Activated T-helper 2 cell treated with anti-CD3 and anti-CD28 coated beads, Interferon-gamma antibody, Interleukin-2, Interleukin-4, amounts not matched to agents 10 μg/mL and 5 μg/mL and 100 μg/mL, durations not matched to agents 14 hours and 24 hours and 36 hours (primary cell): ENCODE results near the gene B3GNT8. TPM values are rescaled to one million over a fixed set of nuclear protein-coding genes. Genes with fewer than 3 reads are reported as not detected.
"Not testable (repeated sequence)": the region's sequence is repeated elsewhere in the genome, so short reads cannot be mapped to it uniquely, and the experiment has no call there.

Source experiments
- DNase-seq: peaks from one replicate; pipeline ENCODE4 v3.0.0; 2021; ENCODE audit warnings: low spot score
- H3K27ac Mint-ChIP-seq: one replicate; pipeline ENCODE4 v1.8.0; 2021; ENCODE audit warnings: mixed read lengths
- H3K27me3 Mint-ChIP-seq: one replicate; pipeline ENCODE4 v1.8.0; 2021; ENCODE audit warnings: low read depth, mixed read lengths
- H3K36me3 Mint-ChIP-seq: one replicate; pipeline ENCODE4 v1.8.0; 2021; ENCODE audit warnings: low read depth, mixed read lengths
- H3K4me1 Mint-ChIP-seq: one replicate; pipeline ENCODE4 v1.8.0; 2021; ENCODE audit warnings: low read depth, mixed read lengths
- H3K4me3 Mint-ChIP-seq: one replicate; pipeline ENCODE4 v1.8.0; 2021; ENCODE audit warnings: low read depth, mild to moderate bottlenecking, moderate library complexity, mixed read lengths
- H3K9me3 Mint-ChIP-seq: one replicate; pipeline ENCODE4 v1.8.0; 2021; ENCODE audit warnings: mixed read lengths
- intact Hi-C: fragments of 100-400 bp; cut with micrococcal nuclease; formaldehyde crosslinking; loops from one replicate; pipeline ENCODE4 v1.15.1; 2023
- total RNA-seq: library from RNA; stranded (reverse); gene quantifications from 2 replicates; pipeline ENCODE4 v1.2.3, GENCODE V29; 2022

B3GNT8 gene
- total RNA-seq, 1 donor from 2014 or later, result 0.96 TPM

DNA sequence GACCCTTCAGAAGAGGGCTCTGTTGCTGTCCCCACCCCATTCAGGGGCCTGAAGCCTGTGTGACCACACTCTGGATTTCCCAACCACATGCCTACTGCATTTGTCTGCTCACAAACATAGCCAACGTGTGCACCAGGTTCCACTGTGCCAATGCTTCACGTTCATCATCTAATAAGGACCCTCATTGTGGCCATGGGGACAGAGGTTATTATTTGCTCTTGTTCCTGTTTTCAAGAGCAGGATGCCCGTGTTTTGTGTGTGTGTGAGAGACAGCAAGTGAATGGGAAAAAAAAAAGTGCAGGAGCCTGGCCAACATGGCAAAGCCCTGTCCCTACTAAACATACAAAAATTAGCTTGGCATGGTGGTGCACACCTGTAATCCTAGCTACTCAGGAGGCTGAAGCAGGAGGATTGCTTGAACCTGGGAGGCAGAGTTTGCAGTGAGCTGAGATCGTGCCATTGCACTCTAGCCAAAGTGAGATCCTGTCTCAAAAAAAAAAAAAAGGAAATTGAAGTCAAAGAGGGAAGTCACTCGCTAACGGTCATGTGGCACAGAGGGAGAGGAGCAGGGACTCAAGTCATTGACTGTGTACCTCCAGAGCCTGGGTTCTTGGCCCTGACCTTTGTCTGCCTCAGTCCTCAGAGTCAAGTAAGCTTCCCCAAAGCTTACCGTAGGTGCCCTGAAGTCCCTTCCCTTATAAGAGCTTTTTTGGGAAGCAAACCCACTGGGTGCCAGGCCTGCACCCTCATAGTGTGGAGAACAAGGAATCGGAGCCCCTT, 6.9 kb downstream of the B3GNT8 start:
- DNase-seq, result no peak
- Mint-ChIP-seq H3K36me3 (peaks cover 38% of the 10 kb centered on the region), H3K4me3 (no peak overlapping the region), H3K4me1 (no peaks in the 10 kb centered on the region), H3K27me3 (no peaks in the 10 kb centered on the region), H3K9me3 (no peaks in the 10 kb centered on the region), H3K27ac (no peak overlapping the region)
- intact Hi-C loops, result no loop called here

DNA sequence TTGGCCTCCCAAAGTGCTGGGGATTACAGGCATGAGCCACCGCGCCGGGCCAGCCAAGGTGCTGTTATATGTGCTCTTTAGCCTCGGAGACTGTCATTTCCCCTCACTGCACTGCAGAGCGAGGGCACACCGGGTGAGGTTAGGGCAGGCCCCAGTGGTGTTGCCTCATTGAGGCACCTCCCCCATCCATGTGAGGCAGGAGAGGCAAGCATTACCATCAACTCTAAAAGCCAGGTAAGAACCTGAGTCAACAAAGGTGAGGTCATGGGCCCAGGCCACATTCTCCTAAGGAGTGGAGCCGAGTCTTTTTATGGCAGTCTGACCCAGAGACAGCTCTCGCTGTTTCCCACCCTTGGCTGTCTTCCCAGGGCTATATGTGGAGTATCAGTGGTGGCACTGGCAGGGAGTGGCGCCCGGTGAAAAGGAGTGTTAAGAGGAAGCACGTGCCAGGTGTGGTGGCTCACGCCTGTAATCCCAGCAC, 10.9 kb downstream of the B3GNT8 start:
- Mint-ChIP-seq H3K36me3 (peaks cover 30% of the 10 kb centered on the region), H3K4me1 (no peaks in the 10 kb centered on the region), H3K27ac (no peak overlapping the region), H3K4me3 (no peak overlapping the region), H3K27me3 (no peaks in the 10 kb centered on the region), H3K9me3 (no peaks in the 10 kb centered on the region)
- no peak for DNase-seq
- intact Hi-C loops, result no loop called here

DNA sequence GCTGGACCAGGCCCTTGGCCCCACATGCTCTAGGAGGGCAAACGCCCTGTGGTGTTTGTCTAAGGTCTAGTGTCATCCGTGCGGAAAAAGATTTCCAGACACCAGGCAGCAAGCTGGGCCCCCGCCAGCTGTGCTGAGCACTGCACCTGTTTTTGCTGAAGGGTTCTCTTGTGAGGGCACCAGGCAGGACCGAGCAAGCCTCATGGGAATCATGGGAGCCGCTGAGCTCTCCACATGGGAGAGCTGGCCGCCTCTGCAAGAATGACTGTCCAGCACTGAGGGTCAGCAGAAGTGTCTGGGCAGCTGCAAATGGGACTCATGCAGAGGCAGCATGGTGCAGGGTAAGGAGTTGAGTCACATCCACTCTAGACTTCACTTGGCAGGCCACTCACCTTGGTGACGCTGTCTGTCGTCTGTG, 12.0 kb downstream of the B3GNT8 start:
- no peak for DNase-seq
- Mint-ChIP-seq H3K36me3 (peaks cover 24% of the 10 kb centered on the region), H3K4me3 (no peak overlapping the region), H3K9me3 (no peaks in the 10 kb centered on the region), H3K4me1 (no peaks in the 10 kb centered on the region), H3K27ac (no peak overlapping the region), H3K27me3 (no peaks in the 10 kb centered on the region)
- intact Hi-C loops, result no loop called here

DNA sequence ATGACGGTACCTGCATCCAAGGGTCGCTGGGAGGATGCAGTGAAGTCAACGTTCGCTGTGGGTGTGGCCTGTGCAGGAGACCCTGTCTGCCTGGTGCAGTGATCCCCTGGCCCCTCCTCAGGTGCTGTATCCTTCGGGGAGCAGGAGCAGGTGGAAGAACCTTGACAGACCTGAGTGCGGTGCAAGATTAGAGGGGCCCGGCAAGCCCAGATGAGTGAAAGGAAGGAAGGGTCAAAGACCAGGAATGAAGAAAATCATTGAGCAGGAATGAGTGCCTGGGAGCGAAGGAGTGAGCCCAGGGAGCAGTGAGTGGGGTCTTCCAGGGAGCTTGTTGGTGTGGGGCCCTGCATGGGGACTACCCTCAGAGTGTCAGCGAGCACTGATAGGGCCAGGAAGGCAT, 12.7 kb downstream of the B3GNT8 start:
- Mint-ChIP-seq H3K9me3 (no peaks in the 10 kb centered on the region), H3K36me3 (peaks cover 19% of the 10 kb centered on the region), H3K27ac (no peak overlapping the region), H3K4me3 (no peak overlapping the region), H3K27me3 (no peaks in the 10 kb centered on the region), H3K4me1 (peaks cover 3% of the 10 kb centered on the region)
- intact Hi-C loops, result no loop called here
- DNase-seq, result no peak

DNA sequence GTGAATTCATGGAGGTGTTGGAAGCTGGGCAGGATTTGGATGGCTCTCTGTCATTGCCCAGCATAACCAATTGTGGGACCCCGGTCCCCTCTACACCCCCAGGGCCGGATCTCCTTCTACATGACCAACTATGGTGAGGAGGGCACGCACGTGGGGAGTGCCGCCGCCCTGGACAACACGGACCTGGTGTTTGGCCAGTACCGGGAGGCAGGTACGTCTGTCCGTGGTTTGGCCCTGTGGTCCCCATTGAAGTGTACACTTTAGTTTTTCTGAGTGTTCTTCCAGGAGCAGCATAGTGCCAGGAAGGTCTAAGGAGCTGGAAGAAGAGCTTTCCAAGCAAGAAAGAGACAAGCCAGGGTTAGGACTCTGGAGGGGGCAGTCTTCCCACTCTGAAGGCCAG, 13.2 kb downstream of the B3GNT8 start:
- Mint-ChIP-seq H3K36me3 (peaks cover 15% of the 10 kb centered on the region), H3K27ac (no peak overlapping the region), H3K9me3 (no peaks in the 10 kb centered on the region), H3K4me3 (no peak overlapping the region), H3K27me3 (no peaks in the 10 kb centered on the region), H3K4me1 (peaks cover 7% of the 10 kb centered on the region)
- intact Hi-C loops, result no loop called here
- DNase-seq, result no peak

DNA sequence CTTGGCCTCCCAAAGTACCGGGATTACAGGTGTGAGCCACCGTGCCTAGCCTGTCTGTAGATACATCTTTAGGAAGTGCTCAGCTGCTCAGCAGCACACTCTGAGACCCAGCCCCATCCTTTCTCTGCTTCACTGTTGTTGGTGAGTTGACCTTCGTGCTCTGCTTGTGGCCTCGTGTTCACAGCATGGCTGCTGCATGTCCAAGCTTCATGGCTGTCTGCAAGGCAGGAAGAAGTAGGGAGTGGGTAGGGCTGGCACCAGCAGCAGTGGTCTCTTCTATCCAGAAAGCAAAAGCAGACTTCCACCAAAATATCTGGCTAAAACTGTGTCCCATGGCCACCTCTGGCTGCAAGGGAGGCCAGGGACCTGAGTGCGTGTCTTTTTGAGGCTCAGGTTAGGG, 14.2 kb downstream of the B3GNT8 start:
- Mint-ChIP-seq H3K9me3 (no peaks in the 10 kb centered on the region), H3K27me3 (no peaks in the 10 kb centered on the region), H3K4me3 (no peak overlapping the region), H3K27ac (no peak overlapping the region), H3K36me3 (peaks cover 9% of the 10 kb centered on the region), H3K4me1 (peaks cover 7% of the 10 kb centered on the region)
- DNase-seq, result no peak
- intact Hi-C loops, result no loop called here

DNA sequence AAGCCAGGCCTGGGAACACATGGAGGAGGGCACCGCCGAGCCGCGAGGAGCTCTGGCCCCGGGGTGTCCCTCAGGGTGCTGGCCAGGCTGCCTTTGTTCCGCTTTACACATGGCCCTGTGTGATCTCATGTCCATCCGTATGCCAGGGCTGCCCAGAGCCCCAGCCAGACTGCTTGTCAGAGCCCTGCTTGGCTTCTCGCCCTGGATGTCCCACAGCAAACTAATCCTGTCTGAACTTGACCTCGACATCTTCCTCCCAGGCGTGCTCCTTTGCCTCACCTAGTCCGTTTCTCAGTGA, 15.3 kb downstream of the B3GNT8 start:
- Mint-ChIP-seq H3K36me3 (peaks cover 8% of the 10 kb centered on the region), H3K27me3 (no peaks in the 10 kb centered on the region), H3K9me3 (no peaks in the 10 kb centered on the region), H3K4me3 (no peak overlapping the region), H3K4me1 (peaks cover 7% of the 10 kb centered on the region), H3K27ac (no peak overlapping the region)
- intact Hi-C loops, result no loop called here
- no peak for DNase-seq

DNA sequence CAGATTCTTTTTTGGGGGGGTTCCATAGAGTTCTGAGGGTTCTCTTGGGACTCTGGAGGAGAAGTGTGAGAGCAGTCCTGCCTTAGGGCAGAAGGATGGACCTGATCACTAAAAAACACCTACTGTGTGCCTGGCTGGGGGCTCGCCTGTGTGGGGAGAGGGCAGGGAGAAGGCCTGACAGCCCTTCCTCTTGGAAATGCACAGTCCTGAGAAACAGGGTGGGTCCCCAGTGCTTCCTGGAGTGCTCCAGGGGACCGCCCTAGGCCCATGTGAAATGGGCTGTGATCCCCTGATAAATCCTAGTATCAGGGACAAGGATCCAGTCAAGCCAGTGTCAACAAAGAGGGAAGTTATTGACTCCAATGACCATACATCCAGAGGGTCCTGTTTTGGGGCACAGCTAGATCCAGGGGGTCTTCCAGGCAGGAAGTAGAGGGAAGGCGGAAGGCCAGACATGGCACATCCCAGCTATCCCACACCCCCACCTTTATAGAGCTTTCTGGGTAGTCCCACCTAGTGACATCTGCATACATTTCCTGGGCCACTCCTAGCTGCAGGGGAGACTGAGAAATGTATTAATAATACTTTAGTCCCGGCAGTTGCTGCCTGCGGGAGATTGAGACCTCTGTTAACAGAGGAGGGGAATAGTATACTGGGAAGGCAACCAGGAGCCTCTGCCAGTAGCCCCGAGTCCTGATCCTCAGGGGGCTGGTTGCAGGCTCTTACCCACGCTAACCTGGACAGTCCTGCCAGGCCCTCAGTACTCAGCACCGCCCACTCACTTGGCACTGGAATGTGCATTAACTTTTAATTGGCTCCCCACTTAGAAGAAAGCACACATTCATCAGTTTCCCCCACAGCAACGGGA, 15.8 kb downstream of the B3GNT8 start:
- H3K36me3 Mint-ChIP-seq, result peaks cover 7% of the 10 kb centered on the region
- no peak overlapping the region for H3K27ac Mint-ChIP-seq
- no peak overlapping the region for H3K4me3 Mint-ChIP-seq
- peaks cover 7% of the 10 kb centered on the region for H3K4me1 Mint-ChIP-seq
- no peaks in the 10 kb centered on the region for H3K27me3 Mint-ChIP-seq
- intact Hi-C loops, result no loop called here
- DNase-seq, result no peak
- H3K9me3 Mint-ChIP-seq, result no peaks in the 10 kb centered on the region

DNA sequence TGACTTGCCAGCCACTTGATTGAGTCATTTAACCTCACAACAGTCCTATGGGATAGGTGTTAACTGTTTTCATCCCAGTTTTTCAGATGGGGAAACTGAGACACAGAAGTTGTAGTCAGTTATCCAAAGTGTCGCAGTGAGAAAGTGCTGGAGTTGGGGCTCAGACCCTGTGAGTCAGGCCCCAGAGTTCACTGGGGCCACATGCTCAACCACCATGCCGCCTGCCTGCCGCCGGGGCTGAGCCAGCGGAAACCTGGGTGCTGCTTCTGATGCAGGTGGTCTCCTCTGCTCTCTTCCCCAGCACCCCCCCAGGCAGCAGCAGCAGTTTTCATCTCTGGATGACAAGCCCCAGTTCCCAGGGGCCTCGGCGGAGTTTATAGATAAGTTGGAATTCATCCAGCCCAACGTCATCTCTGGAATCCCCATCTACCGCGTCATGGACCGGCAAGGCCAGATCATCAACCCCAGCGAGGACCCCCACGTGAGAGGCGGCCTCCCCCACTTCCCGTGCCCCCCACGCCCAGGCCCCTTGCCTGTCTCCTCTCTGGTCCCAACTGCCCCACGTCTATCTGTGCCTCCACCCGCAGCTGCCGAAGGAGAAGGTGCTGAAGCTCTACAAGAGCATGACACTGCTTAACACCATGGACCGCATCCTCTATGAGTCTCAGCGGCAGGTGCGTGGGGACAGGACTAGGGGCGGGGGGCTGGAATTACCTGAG, 16.7 kb downstream of the B3GNT8 start:
- Mint-ChIP-seq H3K9me3 (no peaks in the 10 kb centered on the region), H3K27ac (no peak overlapping the region), H3K4me1 (peaks cover 7% of the 10 kb centered on the region), H3K4me3 (no peak overlapping the region), H3K27me3 (no peaks in the 10 kb centered on the region), H3K36me3 (peaks cover 5% of the 10 kb centered on the region)
- DNase-seq, result no peak
- intact Hi-C loops, result no loop called here

DNA sequence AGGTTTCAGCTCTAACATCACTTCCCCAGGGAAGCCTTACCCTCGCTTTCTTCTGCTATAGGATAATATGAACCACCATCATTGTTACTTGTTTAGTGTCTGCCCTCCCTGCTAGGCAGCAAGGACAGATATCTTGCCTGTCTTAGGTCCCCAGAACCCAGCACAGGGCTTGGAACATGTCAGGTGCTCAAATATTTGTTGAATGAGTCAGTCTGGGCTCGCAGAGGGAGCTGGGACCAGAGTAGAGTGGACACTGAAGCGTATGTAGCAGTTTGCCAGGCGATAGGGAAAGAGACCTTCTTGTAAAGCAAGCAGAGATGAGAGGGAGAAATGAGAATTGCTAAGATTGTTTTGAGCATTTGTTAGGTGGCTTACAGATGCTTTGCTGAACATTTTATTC, 17.9 kb downstream of the B3GNT8 start:
- no peaks in the 10 kb centered on the region for H3K27me3 Mint-ChIP-seq
- intact Hi-C loops, result no loop called here
- no peak overlapping the region for H3K4me3 Mint-ChIP-seq

DNA sequence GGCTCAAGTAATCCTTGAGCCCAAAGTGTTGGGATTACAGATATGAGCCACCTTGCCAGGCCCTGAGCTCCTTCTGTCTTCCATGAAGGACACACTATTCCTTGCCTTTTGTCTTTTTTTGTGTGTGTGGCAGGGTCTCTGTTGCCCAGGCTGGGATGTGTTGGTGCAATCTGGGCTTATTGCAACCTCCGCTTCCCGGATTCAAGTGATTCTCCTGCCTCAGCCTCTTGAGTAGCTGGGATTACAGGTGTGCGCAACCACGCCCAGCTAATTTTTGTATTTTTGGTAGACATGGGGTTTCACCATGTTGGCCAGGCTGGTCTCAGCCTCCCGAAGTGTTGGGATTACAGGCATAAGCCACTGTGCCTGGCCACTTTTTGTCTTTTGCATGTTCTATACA, 18.3 kb downstream of the B3GNT8 start:
- H3K4me3 Mint-ChIP-seq, H3K9me3 Mint-ChIP-seq, H3K27ac Mint-ChIP-seq, DNase-seq, H3K36me3 Mint-ChIP-seq, H3K4me1 Mint-ChIP-seq, H3K27me3 Mint-ChIP-seq, intact Hi-C loops: not testable (repeated sequence)

More for the DNA sequence above, 17.9 kb downstream of the B3GNT8 start:
- no peaks in the 10 kb centered on the region for H3K9me3 Mint-ChIP-seq
- peaks cover 7% of the 10 kb centered on the region for H3K4me1 Mint-ChIP-seq
- peaks cover 5% of the 10 kb centered on the region for H3K36me3 Mint-ChIP-seq
- no peak for DNase-seq
- H3K27ac Mint-ChIP-seq, result no peak overlapping the region

DNA sequence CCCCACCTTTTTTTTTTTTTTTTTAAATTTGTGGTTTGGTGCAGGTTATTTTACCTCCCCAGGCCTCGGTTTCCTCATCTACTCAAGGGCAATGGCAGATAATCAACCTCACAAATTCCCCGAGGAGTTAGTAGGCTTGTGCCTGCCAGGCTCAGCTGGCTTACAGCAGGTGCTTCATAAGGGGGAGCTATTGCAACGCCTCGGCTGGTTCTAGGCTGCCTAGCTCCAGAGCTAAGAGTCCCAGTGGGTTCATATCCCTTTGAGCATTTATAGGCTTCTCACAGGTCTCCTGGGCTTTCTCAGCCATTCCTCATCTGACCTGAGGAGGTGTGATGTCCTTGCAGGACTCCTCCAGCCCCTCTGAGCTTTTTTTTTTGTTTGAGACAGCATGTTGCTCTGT, 18.9 kb downstream of the B3GNT8 start:
- Mint-ChIP-seq H3K27ac (no peak overlapping the region), H3K4me3 (no peak overlapping the region), H3K4me1 (peaks cover 7% of the 10 kb centered on the region), H3K36me3 (peaks cover 3% of the 10 kb centered on the region), H3K27me3 (no peaks in the 10 kb centered on the region), H3K9me3 (no peaks in the 10 kb centered on the region)
- intact Hi-C loops, result no loop called here
- no peak for DNase-seq

DNA sequence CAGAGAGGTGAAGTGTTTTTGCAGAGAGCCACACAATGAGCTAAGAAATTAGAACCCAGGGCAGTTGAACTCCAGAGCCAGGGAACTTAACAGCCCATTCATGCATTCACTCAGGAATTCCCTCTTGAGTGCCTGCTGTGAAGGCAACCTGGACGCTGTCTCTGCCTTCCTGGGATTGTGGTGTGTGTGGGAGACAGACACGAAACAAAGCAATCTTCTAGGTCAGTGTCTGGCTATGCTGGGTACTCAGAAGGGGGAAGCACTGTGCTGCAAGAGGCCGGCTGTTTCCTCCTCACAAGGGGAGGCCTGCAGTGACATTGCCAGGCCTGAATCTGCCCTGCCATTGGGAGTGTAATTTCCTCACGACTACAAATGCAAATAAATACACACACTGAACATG, 19.9 kb downstream of the B3GNT8 start:
- DNase-seq, result no peak
- Mint-ChIP-seq H3K27ac (no peak overlapping the region), H3K4me3 (no peak overlapping the region), H3K9me3 (no peaks in the 10 kb centered on the region), H3K27me3 (no peaks in the 10 kb centered on the region), H3K4me1 (peaks cover 7% of the 10 kb centered on the region), H3K36me3 (peaks cover 3% of the 10 kb centered on the region)
- intact Hi-C loops, result no loop called here
